ENCODE data around the gene CALCB. TPM values are rescaled to one million over a fixed set of nuclear protein-coding genes. Genes with fewer than 3 reads are reported as not detected.

The CALCB gene
- polyA plus RNA-seq, 3 donors = not detected

GRCh38 chr11:15074206-15075161 lies 1.1 kb downstream of the CALCB start:
- Histone ChIP-seq H4K20me1 (ENCODE audit: insufficient read depth, low read length) (no peaks in the 10 kb centered on the region), H3K4me2 (replicated peaks; ENCODE audit: extremely low read depth, low read length, poor library complexity, severe bottlenecking) (peak overlapping the region; percentile 11), H3K9ac (ENCODE audit: insufficient read depth, low read length, poor library complexity, severe bottlenecking) (no peak overlapping the region), H3K4me1 (ENCODE audit: control insufficient read depth in 1 of 2, insufficient read depth in 2 of 2, low read length in 2 of 2) (peaks cover 9 to 11% of the 10 kb centered on the region in 2 donors), H3K27ac (ENCODE audit: low read depth in 1 of 2, low read length in 2 of 2) (no peak overlapping the region), H3K36me3 (replicated peaks in 1 of 2; ENCODE audit: control insufficient read depth in 1 of 2, insufficient read depth in 2 of 2, low read length in 2 of 2) (no peaks in the 10 kb centered on the region), H3K9me3 (replicated peaks in 1 of 2; ENCODE audit: control insufficient read depth in 1 of 2, insufficient read depth in 1 of 2, low read length in 2 of 2) (peaks cover 7 to 22% of the 10 kb centered on the region in 2 donors), H2AFZ (ENCODE audit: insufficient read depth, low read depth, low read length, poor library complexity, severe bottlenecking) (peak overlapping the region; percentile 8), H3K4me3 (replicated peaks in 1 of 3; ENCODE audit: low read depth in 2 of 3, low read length in 3 of 3) (no peak overlapping the region), H3K27me3 (ENCODE audit: control insufficient read depth in 2 of 2, insufficient read depth in 2 of 2, low read length in 2 of 2) (peaks cover 3 to 30% of the 10 kb centered on the region in 2 donors), H3K79me2 (ENCODE audit: insufficient read depth, low read length) (no peaks in the 10 kb centered on the region)
- TF ChIP-seq CTCF (IDR thresholded peaks at IDR 0.05) = peak; percentile 79
- Mint-ChIP-seq H3K4me3 (peak overlapping the region; percentile 40 to 72), H3K4me1 (peaks cover 19% of the 10 kb centered on the region), H3K9me3 (peaks cover 0 to 25% (median 22%) of the 10 kb centered on the region in 7 donors), H3K27ac (no peak overlapping the region), H3K36me3 (no peaks in the 10 kb centered on the region), H3K27me3 (ENCODE audit: low read depth in 3 of 3) (peaks cover 24 to 39% (median 38%) of the 10 kb centered on the region in 3 donors)
- 7% methylated on average over 27 of the region's 33 CpGs for WGBS (ENCODE audit: insufficient coverage)
- intact Hi-C loops (cut with micrococcal nuclease) = no loop called here
- peak; percentile 11 to 28 (median 13) for DNase-seq

- Histone ChIP-seq H3K79me2 (ENCODE audit: insufficient read depth, low read length) (no peaks in the 10 kb centered on the region), H2AFZ (ENCODE audit: insufficient read depth, low read depth, low read length, poor library complexity, severe bottlenecking) (no peak overlapping the region), H3K27ac (ENCODE audit: low read depth in 1 of 2, low read length in 2 of 2) (no peak overlapping the region), H3K4me3 (replicated peaks in 1 of 3; ENCODE audit: low read depth in 2 of 3, low read length in 3 of 3) (no peak overlapping the region), H3K4me2 (replicated peaks; ENCODE audit: extremely low read depth, low read length, poor library complexity, severe bottlenecking) (no peak overlapping the region), H3K27me3 (ENCODE audit: control insufficient read depth in 2 of 2, insufficient read depth in 2 of 2, low read length in 2 of 2) (peaks cover 3 to 30% of the 10 kb centered on the region in 2 donors), H3K9ac (ENCODE audit: insufficient read depth, low read length, poor library complexity, severe bottlenecking) (no peak overlapping the region), H3K36me3 (replicated peaks in 1 of 2; ENCODE audit: control insufficient read depth in 1 of 2, insufficient read depth in 2 of 2, low read length in 2 of 2) (no peaks in the 10 kb centered on the region), H3K9me3 (replicated peaks in 1 of 2; ENCODE audit: control insufficient read depth in 1 of 2, insufficient read depth in 1 of 2, low read length in 2 of 2) (peaks cover 7 to 18% of the 10 kb centered on the region in 2 donors), H4K20me1 (ENCODE audit: insufficient read depth, low read length) (no peaks in the 10 kb centered on the region), H3K4me1 (ENCODE audit: control insufficient read depth in 1 of 2, insufficient read depth in 2 of 2, low read length in 2 of 2) (peaks cover 9 to 11% of the 10 kb centered on the region in 2 donors)
- Mint-ChIP-seq H3K27ac (no peak overlapping the region), H3K4me3 (no peak overlapping the region), H3K4me1 (peaks cover 19% of the 10 kb centered on the region), H3K9me3 (peaks cover 0 to 22% (median 17%) of the 10 kb centered on the region in 7 donors), H3K27me3 (ENCODE audit: low read depth in 3 of 3) (peaks cover 25 to 38% (median 36%) of the 10 kb centered on the region in 3 donors), H3K36me3 (no peaks in the 10 kb centered on the region)
- no peak for DNase-seq
- intact Hi-C loops (cut with micrococcal nuclease) = no loop called here
- peak; percentile 43 for TF ChIP-seq CTCF (IDR thresholded peaks at IDR 0.05)
- 44% methylated on average over 2 of the region's 4 CpGs for WGBS (ENCODE audit: insufficient coverage)
These were observed 1.8 kb downstream of the CALCB start for GRCh38 chr11:15075162-15075526.

Data from CD14-positive monocyte (primary cell).